Kasumi-1 (cell line): ENCODE measurements around the gene EPHX1.

ENCODE experiments used
- DNase-seq, 2 experiments: peaks; one replicate each; lab custom pipeline; 2025; lab: John Stamatoyannopoulos, UW

The EPHX1 gene

GRCh38 chr1:225842788-225843425, 33.0 kb downstream of the EPHX1 start:
- no peak for DNase-seq

GRCh38 chr1:225843426-225843795, 33.5 kb downstream of the EPHX1 start:
- no peak for DNase-seq

- no peak for DNase-seq
Observed at GRCh38 chr1:225844236-225845061, 34.5 kb downstream of the EPHX1 start.

- DNase-seq = no peak
Observed at GRCh38 chr1:225845097-225845496, 35.2 kb downstream of the EPHX1 start.

GRCh38 chr1:225845571-225846259, 35.8 kb downstream of the EPHX1 start:
- DNase-seq = peak; percentile 55 to 61

- no peak for DNase-seq
Observed at GRCh38 chr1:225846331-225847310, 36.7 kb downstream of the EPHX1 start.

GRCh38 chr1:225847610-225848009, 37.7 kb downstream of the EPHX1 start:
- no peak for DNase-seq

- no peak for DNase-seq
Observed at GRCh38 chr1:225848030-225848955, 38.4 kb downstream of the EPHX1 start.

GRCh38 chr1:225849925-225850324, 40.0 kb downstream of the EPHX1 start:
- no peak for DNase-seq

GRCh38 chr1:225850370-225850769, 40.4 kb downstream of the EPHX1 start:
- no peak for DNase-seq

- DNase-seq = peak; percentile 11 to 13
Observed at GRCh38 chr1:225851805-225852204, 41.9 kb downstream of the EPHX1 start.

GRCh38 chr1:225852413-225853124, 42.6 kb downstream of the EPHX1 start:
- no peak for DNase-seq

GRCh38 chr1:225853441-225853840, 43.5 kb downstream of the EPHX1 start:
- DNase-seq = no peak

- DNase-seq = no peak
Observed at GRCh38 chr1:225855503-225856300, 45.8 kb downstream of the EPHX1 start.

- DNase-seq = no peak
Observed at GRCh38 chr1:225857256-225857655, 47.3 kb downstream of the EPHX1 start.

GRCh38 chr1:225859151-225859550, 49.2 kb downstream of the EPHX1 start:
- no peak for DNase-seq

- DNase-seq = no peak
Observed at GRCh38 chr1:225860107-225860506, 50.2 kb downstream of the EPHX1 start.

GRCh38 chr1:225860876-225861441, 51.0 kb downstream of the EPHX1 start:
- DNase-seq = no peak
